GM21381 (cell line): Measurements from ENCODE around the gene CCNI.
"Not testable (repeated sequence)": the region's sequence is repeated elsewhere in the genome, so short reads cannot be mapped to it uniquely, and the experiment has no call there.

ENCODE experiments used
- ATAC-seq: cut with Tn5 transposase; IDR thresholded peaks from one replicate; pipeline ENCODE4 v1.9.1; 2021; ENCODE audit warnings: mild to moderate bottlenecking, moderate library complexity; ENCODE audit not compliant: unreplicated experiment

Gene CCNI

GRCh38 chr4:77075869-77076799 is at the start of gene CCNI:
Gene CCNI, minus strand, starts transcription at chr4:77075989. Its CDS starts 9,627 bp downstream, at chr4:77066362.
- ATAC-seq = peak; percentile 61

DNA sequence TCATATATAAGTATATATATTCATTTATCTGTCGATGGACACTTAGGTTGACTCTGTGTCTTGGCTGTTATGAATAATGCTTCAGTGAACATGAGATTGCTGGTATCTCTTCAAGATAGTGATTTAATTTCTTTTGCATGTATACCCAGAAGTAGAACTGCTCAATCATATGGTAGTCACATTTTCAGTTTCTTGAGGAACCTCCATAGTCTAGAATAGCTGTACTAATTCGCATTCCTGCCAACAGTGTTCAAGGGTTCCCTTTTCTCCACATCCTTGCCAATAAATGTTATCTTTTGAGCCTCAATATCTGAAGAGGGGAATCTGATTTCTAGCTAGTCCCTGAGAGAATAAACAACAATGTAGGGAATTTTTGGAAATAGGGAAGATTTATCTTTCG is 48.8 kb upstream of the CCNI start:
- no peak for ATAC-seq

DNA sequence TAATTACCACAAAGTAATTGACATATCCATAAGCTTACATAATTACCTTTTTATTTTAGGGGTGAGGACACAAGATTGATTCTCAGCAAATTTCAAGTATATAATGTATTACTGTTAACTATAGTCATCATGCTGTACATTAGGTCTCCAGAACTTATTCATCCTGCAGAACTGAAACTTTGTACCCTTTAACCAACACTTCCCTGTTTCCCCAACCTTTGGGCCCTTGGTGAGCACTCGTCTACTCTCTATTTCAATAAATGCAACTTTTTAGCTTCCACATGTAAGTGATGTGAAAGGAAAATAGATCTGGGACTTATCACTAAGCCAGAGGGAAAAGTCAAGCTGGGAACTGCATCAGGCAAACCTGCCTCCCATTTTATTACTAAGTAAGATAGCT is 47.6 kb upstream of the CCNI start:
- ATAC-seq = no peak

- no peak for ATAC-seq
These were observed 46.9 kb upstream of the CCNI start for GRCh38 chr4:77122656-77123055.

DNA sequence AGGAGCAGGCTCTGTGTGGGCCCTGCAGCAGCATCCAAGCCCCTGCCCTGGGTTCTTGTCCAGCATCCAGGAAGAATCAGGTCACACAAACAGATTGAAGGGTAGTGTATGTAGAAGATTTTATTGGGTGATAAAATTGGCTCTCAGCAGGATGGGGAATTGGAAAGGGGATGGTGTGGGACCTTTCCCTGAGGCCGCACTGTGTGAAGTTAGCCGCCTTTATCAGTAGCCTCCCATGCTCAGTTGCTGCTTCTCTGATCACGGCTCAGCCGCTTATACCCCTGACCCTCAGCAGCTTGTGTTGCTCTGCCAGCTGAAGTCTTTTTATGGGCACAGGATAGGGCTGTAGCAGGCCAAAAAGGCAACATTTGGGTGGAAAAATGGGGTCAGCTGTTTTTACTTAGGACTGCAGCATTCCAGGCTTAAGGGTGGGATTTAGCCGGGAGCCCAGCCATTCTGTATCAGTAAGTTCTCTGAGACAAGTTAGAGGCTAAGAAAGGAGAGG is 46.0 kb upstream of the CCNI start:
- no peak for ATAC-seq

- peak; percentile 57 for ATAC-seq
These were observed 45.2 kb upstream of the CCNI start for GRCh38 chr4:77120886-77121508.

DNA sequence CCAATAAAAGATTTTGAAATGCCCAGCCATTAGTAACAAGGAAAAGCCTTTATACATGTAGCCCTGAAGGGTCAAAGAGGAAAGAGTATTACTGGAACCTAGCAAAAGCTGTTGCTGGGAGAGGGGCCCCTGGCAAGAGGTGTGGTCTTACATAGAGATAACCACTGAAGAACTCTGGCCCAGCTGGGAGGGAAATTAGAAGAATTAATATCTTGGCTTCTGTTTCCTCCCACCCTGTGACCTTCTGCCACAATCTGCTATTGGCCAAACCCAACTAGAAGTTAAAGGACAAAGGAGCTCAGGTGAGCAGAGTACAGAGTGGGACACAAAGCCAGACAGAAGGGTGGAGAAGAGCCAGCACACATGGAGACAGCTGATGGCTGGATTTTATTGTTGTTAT is 41.9 kb upstream of the CCNI start:
- no peak for ATAC-seq

- ATAC-seq = no peak
These were observed 37.3 kb upstream of the CCNI start for GRCh38 chr4:77113069-77113468.

DNA sequence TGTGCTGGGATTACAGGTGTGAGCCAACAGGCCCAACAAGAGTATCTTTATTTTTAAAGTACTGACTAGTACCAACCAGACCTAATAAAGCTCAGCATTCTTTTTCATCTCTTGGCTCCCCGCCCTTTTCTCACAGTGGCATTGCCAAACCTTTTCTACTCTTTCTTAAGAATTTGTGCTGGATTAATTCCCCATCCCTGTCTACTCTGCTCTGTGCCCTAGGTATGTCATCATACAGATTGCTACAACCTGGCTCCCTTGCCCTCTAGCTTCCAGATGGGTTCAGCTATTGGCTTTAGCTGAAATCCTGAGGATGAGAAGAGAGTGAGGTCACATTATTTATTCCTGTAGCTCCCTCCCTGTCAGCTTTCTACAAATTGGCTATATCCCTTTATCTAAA is 34.9 kb upstream of the CCNI start:
- ATAC-seq = no peak

DNA sequence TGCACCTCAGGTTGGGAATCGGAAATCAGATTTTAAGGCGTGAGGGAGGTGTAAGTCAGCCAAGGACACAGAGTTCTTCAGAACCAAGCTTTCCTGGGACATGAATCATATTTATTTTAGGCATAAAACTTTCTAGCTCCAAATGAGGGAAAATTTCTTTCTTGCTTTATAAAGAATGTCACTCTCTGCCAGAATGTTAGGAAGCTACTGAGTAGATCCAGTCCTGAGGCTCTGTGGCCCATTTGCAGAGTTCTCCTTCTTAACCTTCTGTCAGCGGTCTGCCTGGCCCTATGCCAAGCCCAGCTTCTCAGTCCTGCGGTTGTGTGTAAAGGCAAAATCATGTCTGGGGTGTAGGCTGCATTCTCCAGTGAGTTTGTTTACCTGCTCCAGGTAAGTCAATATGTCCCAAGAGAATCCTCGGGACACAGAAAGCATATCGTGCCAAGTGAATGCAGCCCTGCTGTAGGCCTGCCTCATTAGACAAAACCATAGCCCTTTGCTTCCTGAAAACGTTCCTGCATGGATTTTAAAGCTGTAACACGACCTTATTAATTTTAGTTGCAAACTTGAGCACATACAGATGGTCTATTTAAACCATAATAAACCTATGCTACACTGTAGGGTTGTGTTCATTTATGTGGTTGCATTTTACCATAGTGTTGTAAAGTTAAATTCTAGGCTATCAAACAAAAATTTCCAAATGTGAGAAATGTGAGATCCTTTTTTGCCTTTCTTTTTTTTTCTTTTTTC is 29.2 kb upstream of the CCNI start:
- no peak for ATAC-seq

DNA sequence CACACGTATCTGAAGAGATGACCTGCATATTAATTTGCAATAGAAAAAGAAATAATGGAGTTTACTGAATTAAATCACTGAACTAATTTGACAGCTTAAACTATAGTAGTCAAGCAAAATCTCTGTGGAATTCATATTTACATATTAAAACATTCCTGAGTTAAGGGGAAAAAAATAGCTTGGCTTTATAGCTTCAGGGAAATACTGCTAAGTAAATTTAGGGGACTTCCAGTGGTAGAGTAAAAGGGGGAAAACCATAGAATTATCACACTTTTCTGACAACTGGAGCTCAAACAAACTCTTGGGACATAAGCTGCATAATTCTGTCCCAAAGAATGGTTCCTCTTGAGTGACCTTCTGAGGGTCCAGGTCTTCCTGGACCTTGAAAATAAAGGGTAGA is 28.6 kb upstream of the CCNI start:
- no peak for ATAC-seq

DNA sequence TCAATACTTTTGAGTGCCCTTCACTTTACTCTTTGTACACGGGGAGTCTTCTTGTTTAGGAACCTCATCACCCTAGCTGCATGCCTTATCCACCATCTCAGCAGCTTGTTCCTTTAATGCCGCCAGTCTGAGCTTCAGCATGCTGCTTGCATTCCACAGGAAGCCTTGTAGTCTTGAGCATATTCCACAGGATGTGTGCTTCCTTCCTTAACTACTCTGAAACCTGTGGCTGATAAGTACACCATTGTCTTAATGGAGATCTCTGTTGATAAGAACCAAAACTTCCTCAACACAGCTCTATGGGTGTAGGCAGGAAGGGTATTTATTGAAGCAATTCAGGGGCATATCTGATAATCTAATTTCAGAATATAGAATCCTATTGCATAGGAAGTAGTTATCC is 24.4 kb upstream of the CCNI start:
- ATAC-seq = no peak

GRCh38 chr4:77097611-77098010 is 21.8 kb upstream of the CCNI start:
- no peak for ATAC-seq

DNA sequence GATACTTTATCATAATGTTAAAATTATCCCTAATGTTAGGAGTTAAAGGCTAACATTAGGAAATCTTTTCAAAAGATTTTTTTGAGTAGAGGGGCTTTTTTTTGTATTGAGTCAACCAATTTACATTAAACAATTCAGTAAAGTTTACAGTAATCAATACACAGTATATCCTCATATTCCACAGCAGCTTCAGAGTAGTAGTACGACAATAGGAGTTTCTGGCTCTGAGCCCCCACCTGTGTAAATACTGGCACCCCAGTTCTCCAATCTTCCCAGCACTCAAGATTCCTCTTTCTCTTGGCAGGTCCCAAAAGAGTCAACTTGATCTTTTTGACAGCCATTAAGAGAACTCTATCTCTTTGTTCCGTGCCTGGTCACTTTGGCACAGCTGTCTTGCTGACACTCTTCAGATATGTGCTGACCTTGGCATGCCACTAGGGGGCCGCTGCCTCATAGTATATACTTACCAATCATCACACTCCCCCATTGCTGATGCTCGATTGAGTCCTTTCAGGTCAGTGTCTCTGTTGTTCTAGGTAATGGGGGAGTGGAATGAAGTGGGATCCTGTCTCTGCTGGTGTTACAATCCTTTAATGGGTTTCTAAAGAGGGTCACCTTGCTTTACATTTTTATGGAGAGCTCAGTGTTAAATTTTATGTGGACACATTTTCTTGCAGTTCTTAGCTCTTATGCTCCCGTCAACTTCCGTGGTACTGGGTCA is 19.5 kb upstream of the CCNI start:
- ATAC-seq = peak; percentile 99

DNA sequence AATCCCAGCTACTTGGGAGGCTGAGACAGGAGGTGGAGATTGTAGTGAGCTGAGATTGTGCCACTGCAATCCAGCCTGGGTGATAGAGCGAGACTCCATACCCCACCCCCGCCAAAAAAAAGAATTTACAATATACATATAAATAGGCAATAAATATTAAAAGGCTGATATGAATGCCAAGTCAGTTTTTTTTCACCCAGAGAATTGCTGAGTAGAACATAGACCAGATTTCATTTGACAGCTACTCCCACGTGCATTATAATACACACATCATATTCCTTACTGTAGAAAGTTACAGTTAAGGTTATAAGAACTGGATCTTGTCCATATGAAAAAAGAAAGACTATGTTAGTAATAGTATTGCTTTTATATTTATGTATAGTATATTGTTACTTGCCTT is 18.7 kb upstream of the CCNI start:
- no peak for ATAC-seq

- no peak for ATAC-seq
These were observed 17.6 kb upstream of the CCNI start for GRCh38 chr4:77093401-77093800.

DNA sequence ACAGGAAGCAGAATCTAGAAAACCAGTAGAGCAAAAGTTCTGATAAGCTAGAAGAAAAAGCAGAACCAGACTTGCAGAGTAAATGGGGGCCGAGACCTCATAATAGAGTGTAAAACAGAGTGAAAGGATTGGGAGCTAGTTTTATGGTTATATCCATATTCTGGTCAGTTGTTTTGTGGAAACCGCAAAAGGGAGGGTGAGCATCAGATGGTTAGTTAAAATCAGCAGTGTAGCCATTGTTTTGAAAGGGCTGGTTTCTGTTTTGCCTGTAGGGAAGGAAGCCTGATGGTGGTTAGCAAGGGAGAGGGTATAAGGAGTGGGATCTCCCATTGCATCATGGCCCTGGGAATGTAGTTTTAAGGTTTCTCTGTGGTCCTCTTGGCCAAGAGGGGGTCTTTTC is 17.2 kb upstream of the CCNI start:
- ATAC-seq = no peak

GRCh38 chr4:77089866-77090265 is 14.1 kb upstream of the CCNI start:
- no peak for ATAC-seq

GRCh38 chr4:77087027-77087426 is 11.2 kb upstream of the CCNI start:
- not testable (repeated sequence) for ATAC-seq

DNA sequence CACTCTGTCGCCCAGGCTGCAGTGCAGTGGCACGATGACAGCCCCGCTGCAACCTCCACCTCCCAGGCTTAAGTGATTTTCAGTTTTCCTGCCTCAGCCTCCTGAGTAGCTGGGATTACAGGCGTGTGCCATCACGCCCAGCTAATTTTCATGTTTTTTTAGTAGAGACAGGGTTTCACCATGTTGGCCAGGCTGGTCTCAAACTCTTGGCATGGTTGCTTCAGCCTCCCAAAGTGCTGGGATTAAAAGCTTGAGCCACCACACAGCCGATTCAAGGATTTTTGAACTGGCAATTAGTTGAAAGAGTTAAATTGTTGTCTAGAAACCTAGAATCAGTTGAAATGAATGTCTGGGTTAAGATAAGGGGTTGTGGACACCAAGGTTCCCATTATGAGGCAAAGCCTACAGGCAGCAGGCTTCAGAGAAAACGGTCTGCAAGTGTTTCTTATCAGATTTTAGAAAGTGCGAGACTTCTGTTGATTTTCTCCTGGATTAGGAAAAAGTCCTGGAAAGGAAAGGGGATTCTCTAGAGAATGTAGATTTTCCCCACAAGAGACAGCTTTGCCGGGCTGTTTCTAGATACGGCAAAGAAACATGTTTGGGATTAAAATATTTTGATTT is 8.3 kb upstream of the CCNI start:
- no peak for ATAC-seq
